Activated T-helper 1 cell treated with Interleukin-2 at 50 U/mL for 16 hours (primary cell): ENCODE measurements around the gene SAAL1.
"Not testable (repeated sequence)": the region's sequence is repeated elsewhere in the genome, so short reads cannot be mapped to it uniquely, and the experiment has no call there.

ENCODE experiments used
- DNase-seq: peaks from one replicate; pipeline ENCODE4 v3.0.0-alpha.2; 2020; ENCODE audit warnings: low read depth

SAAL1 gene

GRCh38 chr11:18105802-18106574, at the start of gene SAAL1:
Gene SAAL1 (minus strand): TSS chr11:18106082. CDS start chr11:18106041, 41 bp downstream.
- peak; percentile 83 for DNase-seq

GRCh38 chr11:18151581-18151980, 45.7 kb upstream of the SAAL1 start:
- DNase-seq = no peak

GRCh38 chr11:18145837-18146236, 40.0 kb upstream of the SAAL1 start:
- no peak for DNase-seq

- no peak for DNase-seq
Measured at GRCh38 chr11:18145025-18145424, 39.1 kb upstream of the SAAL1 start.

GRCh38 chr11:18144243-18144642, 38.4 kb upstream of the SAAL1 start:
- DNase-seq = no peak

GRCh38 chr11:18140145-18140544, 34.3 kb upstream of the SAAL1 start:
- no peak for DNase-seq

GRCh38 chr11:18137186-18137800, 31.4 kb upstream of the SAAL1 start:
- no peak for DNase-seq

- DNase-seq = no peak
Measured at GRCh38 chr11:18135308-18135707, 29.4 kb upstream of the SAAL1 start.

- no peak for DNase-seq
Measured at GRCh38 chr11:18132341-18132740, 26.5 kb upstream of the SAAL1 start, which contains the start of gene MRGPRX3. Gene MRGPRX3 (plus strand): TSS chr11:18132571. CDS start chr11:18137203, 4,632 bp downstream.

GRCh38 chr11:18131115-18131514, 25.2 kb upstream of the SAAL1 start:
- not testable (repeated sequence) for DNase-seq

- not testable (repeated sequence) for DNase-seq
Measured at GRCh38 chr11:18121331-18121828, 15.5 kb upstream of the SAAL1 start.

GRCh38 chr11:18115360-18116127, 9.7 kb upstream of the SAAL1 start:
- DNase-seq = peak; percentile 40

GRCh38 chr11:18111005-18111404, 5.1 kb upstream of the SAAL1 start:
- DNase-seq = no peak

GRCh38 chr11:18108254-18108653, 2.4 kb upstream of the SAAL1 start:
- DNase-seq = no peak

- DNase-seq = no peak
Measured at GRCh38 chr11:18106688-18107087, 806 bp upstream of the SAAL1 start.

- DNase-seq = no peak
Measured at GRCh38 chr11:18105086-18105801, 638 bp downstream of the SAAL1 start.

GRCh38 chr11:18100926-18101656, 4.8 kb downstream of the SAAL1 start:
- no peak for DNase-seq

- no peak for DNase-seq
Measured at GRCh38 chr11:18093959-18094358, 11.9 kb downstream of the SAAL1 start.

GRCh38 chr11:18091731-18092130, 14.2 kb downstream of the SAAL1 start:
- DNase-seq = no peak

- no peak for DNase-seq
Measured at GRCh38 chr11:18088966-18089365, 16.9 kb downstream of the SAAL1 start.

GRCh38 chr11:18088366-18088765, 17.5 kb downstream of the SAAL1 start:
- DNase-seq = no peak
